Activated CD8-positive, alpha-beta memory T cell treated with anti-CD3 and anti-CD28 coated beads for 1 hour (primary cell): ENCODE data around the gene KMO.
A peak's percentile ranks its signal among the peaks of the same experiment; 100 is the strongest.

Experiments
- DNase-seq, 2 donors: peaks; one replicate each; pipeline ENCODE4 v3.0.0-alpha.2; 2020; ENCODE audit warnings: low read depth in 1 of 2; ENCODE audit errors: extremely low read depth in 1 of 2

The KMO gene

DNA sequence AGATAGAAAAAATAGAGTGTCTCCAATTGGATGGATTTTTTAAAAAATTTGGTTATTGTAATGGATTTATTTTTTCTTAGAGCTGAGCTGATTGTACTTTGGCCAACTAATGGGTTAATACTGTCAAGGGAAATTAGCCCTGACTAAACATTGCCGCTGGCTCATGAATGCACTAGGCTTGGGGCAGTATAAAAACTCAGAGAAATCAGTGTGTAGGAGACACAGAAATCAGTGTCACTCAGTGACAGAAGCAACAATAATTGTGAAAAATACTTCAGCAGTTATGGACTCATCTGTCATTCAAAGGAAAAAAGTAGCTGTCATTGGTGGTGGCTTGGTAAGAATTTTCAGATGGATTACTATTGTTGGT, at the start of gene KMO:
KMO (plus strand) TSS at position 217 of the 370 bp plus-strand sequence; CDS start at position 284, 67 bp downstream.
- DNase-seq: no peak

- no peak for DNase-seq
Measured at GRCh38 chr1:241482761-241483250, 49.4 kb upstream of the KMO start.

DNA sequence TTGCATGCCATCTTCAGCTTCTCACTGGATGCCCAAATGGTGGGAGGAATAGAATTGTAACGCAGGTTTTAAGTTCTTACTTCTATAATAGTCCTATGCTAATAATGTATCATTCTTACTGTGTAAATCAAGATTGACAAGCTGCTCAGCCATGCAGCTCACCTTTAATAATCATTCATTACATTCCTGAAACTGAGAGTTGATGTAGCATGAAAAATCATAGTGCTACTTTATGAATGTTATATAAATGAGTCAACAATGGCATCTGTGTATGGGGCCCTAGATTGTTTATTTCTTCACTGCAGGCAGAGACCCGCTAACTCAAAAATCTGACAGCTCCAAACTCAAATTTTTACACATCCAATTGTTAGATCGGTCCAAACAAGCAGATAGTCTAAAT, 47.0 kb upstream of the KMO start:
- DNase-seq: no peak

GRCh38 chr1:241485554-241485992, 46.6 kb upstream of the KMO start:
- DNase-seq: no peak

DNA sequence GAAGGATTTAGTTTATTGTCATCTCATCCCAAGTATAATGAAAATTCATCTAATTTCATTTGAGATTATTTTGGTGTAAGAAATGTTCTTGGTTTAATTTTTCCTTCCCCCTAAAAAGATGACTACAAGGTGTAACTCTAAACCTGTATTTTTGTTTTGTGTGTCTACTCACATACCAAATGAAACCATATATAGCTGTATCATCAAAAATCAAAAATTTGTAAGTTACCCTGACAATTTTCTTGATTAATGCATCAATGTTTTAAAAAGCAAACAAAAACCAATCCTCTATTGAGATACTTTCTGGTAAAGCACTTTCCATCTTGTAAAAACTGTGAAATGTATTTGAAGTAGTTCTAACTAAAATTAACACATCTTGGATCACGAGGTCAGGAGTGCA, 43.4 kb upstream of the KMO start:
- no peak for DNase-seq

GRCh38 chr1:241495741-241496140, 36.4 kb upstream of the KMO start:
- DNase-seq: no peak

DNA sequence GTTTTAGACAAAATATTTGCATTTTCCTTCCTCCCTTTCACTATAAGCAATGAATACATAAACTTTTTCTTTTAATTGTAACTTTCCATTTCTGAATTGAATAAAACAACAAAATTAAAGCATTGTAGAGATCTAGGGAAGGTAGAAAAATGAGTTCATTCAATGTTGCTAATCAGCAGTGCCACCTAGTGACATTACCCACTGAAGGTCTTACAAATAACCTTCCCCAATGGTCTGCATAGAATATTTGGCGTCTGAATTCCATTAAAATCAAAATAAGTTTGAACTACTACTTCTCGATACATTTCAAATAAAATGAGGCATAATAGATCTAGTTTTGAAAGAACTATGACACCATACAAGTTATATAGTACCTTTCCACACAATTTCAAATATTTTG, 32.3 kb upstream of the KMO start:
- DNase-seq: no peak

DNA sequence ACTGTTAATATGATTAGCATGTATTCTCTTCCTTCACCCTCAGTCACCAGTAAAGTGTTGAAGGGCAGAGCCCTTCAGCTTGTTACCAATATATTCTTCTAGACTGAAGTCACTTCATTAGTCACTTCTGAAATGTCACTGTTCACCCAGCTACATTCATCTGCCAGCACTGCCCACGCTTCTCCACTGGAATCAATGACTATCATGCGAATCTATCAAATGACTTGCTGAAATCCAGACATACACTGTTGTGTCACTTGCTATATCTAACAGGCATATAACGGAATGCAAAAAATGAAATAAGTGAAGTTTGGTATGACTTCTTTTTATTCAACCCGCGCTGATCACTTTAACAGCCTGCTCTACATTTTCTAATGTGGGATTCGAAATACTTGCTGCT, 28.7 kb upstream of the KMO start:
- no peak for DNase-seq

DNA sequence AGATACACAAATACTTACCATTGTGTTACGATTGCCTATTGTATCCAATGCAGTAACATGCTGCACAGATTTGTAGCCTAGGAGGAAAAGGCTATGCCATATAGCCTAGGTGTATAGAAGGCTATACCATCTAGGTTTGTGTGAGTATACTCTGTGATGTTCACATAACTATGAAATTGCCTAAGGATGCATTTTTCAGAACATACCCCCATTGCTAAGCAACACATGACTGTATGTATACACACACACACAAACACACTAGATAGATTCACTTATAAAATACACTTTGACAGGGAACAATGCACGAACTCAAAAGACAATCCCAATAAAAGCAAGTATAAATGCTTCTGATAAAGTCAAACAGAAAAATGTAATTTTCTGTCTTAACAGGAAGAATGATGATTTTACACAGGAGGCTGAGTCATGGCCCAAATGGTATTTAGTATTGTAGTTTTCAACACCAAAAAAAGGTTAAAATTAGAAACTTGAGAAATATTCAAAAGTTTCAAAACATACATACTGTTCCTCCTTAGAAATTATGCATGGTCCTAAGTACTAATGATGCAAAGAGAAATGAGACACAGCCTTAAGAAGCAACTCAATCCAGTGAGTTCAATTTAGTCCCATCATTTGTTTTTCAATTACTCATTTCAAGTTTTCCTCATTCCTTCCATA, 24.9 kb upstream of the KMO start:
- no peak for DNase-seq

- DNase-seq: no peak
Measured at GRCh38 chr1:241513378-241513777, 18.8 kb upstream of the KMO start.

DNA sequence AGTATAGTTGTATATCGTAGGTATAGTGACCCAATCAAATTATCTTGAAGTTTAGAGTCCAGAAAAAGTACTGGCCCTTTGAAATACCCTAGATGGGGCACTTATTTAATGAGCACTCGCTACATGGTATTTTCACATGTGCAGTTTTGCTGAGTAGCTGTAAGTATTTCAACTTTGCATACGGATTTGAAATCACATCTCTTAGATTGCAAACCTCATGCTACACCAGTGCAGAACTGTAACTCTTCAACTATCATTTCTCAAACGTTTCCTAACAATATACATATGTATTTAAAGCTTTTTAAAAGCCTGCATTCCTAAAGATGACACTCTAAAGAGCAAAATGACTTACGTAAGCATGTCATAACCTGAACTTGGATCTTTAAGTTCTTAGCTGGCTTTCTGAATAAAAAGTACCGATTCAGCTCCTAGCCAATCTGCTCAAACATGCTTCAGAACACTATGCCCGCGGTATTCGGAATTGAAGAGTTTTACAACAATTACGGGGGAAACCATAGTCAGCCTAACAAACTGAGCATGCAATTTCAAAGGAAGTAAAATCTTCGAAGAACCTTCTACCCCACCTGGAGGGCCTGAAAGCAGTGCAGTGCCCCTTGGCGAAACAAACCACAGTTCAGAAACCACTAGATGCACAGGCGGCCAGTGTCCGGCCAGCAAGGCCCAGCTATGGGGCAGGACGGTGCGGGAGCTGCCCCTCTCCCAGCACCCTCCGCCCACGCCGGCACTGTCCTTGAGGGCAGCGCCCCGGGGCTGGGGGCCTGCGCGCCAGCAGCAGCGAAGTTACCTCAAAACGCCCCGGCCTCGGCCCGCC, 13.5 kb upstream of the KMO start:
- no peak for DNase-seq

DNA sequence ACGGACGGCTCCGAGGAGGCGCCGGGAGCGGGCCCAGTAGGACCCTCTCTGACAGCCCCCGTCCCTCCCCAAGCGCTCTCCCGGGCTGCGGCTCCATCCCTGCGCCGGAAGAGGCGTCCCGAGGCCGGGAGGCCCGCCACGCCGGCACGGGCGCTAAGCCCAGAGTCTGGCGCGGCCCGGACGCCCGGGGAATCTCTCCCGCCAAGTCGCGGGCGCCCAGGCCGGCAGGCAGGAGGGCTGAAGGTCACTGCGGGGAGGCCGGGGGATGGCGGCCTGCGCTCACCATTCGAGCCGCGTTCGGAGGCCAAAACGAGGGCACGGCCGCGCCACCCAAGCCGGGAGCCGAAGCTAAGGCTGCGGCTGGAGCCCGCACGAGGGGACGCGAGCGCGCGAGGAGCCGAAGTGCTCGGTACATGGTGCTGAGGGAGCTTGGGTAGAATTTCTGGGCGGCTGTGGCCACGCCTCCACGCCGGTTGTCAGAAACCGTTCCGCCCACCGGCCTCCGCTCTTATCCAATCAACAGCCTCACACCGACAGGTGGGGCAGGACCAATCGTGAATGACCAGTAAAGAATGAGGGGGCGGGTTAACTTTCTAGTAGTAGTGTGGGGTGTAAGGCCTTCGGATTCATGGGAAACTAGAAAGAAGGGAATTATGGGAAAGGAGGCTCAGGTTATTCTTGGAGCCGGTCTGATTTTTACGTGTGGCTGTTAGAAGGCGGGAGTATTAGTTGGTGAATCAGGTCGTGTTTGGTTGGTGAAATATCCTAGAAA, 12.7 kb upstream of the KMO start, which contains the start of gene FH:
FH (minus strand) TSS at position 448 of the 772 bp plus-strand sequence; CDS start at position 415, 33 bp downstream.
- DNase-seq: peak; percentile 84 to 88

GRCh38 chr1:241520080-241520465, 12.1 kb upstream of the KMO start:
- DNase-seq: no peak

GRCh38 chr1:241521718-241522117, 10.5 kb upstream of the KMO start:
- no peak for DNase-seq

DNA sequence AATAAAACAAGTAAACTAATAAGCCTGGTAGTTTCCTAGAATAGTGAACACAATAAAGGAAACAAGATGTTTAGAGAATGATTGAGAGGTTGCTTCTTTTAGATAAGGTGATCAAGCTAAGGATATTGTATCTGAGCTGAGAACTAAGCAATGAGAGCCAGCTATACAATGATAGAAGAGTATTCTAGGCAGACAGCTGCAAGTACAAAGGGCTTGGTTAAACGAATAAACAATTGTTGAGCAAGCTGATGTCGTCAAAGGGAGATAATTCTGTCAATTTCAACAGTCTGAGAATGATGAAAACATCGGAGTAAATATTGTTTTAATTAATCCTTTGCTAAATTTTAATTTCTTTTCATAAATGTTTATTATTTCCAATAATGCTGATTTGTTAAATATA, 7.2 kb upstream of the KMO start:
- DNase-seq: no peak

DNA sequence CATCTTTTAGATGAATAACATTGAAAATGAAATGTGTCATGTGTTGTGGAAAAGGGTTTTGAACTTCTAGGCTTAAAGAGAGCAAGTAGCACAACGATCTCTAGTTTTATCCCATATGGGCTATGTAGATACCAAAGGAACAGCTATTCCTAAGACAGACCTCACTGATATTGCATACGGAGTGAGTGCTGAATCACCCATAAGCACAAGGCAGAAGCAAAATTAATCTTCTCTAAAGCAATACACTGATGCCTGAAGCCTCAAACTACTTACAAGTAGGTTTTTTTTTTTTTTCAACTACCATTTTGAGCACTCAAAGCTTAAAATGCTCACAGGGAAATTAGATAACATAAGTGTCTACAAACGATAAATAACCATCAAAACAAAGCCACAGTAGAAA, 5.0 kb upstream of the KMO start:
- DNase-seq: no peak

DNA sequence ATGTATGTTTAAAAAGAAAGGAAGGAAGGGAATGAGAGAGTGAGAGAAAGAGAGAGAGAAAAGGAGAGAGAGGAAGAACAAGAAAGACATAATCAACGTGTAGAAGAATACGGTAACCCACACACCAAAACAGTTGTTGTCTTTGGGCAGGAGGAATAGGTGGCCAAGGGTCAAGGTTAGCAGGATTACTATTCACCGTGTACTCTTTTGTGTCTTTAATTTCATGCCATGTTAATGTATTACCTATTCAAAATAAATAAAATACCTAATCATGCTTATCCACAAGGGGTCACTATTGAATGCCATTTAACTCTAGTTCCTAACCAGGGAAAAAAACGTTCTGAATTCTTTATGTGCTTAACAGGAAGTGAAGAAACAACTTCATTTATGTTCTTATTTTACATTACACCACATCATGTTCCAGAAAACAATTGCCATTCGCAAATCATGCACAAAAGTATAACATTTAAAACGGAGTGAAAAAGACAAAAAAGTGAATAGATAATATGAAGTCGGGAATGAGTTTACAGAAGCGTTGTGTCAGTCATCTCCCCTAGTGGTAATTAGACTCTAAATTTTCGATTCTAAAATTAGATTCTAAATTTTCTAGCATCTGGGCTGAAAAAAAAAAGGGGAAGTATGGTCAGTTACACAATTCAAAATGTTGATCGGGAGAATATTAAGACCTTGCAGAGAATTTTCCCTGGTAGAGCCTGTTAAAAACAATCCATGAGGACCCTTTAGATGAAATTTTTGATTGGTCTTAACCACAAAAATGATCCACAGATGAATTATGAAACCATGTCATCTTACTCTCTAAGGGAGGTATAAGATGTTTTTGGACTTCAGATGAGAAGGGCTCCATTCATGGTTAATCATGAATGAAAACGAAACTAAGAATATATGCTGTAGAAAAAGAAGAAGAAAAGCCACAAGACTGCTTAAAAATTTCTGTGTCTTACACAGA, 700 bp upstream of the KMO start:
- no peak for DNase-seq

- no peak for DNase-seq
Measured at GRCh38 chr1:241532864-241533263, 686 bp downstream of the KMO start.

DNA sequence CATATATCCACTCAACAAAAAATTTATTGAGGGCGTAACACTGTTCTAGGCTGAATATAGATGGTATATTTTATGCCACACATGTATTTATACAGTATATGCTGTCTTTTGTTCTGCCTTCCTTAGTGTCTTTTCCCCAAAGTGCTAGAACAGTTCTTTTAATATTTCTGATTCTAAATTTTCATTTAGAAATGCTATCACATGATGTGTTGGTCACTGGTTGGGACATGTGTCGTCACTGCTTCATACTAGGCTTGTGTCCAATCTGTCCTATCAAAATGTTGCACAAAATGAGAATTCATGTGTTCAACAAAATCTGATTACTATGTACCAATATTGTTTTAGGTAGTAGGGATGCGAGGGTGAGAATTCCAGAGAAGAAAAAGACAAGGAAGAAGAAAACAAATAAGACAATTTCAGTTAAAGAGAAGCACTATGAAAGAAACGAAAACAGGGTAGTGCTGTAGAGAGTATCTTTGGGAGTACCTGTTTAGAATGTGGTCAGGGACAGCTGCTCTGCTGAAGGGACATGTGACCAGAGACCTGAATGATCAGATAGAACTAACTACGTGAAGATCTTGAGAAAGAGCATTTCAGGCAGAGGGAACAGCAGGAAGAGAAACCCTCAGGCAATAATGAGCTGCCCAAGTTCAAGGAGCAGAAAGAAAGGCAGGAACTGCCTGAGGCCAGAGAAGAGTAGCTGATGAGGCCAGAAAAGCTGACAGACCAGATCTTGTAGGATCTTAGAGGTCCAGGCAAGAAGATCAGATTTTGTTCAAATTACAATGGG, 1.3 kb downstream of the KMO start:
- DNase-seq: no peak
